HK-2 (cell line): ENCODE measurements around the gene SMAD3.

Experiments used
- DNase-seq: peaks from one replicate; pipeline ENCODE4 v3.0.0-alpha.2; 2018; ENCODE audit not compliant: unreplicated experiment

Gene SMAD3

DNA sequence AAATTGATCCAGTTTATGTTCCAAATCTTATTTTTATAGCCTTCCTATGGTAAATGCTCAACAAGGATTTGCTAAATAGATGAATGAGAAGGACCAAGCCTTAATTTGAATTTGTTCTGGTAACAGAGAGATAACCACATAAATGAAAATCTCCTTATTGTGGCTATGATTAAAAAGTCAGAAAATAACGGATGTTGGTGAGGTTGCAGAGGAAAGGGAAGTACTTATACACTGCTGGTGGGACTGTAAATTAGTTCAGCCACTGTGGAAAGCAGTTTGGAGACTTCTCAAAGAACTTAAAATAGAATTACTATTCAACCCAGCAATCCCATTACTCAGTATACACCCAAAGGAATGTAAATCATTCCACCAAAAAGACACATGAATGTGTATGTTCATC is 162.9 kb downstream of the SMAD3 start:
- no peak for DNase-seq

DNA sequence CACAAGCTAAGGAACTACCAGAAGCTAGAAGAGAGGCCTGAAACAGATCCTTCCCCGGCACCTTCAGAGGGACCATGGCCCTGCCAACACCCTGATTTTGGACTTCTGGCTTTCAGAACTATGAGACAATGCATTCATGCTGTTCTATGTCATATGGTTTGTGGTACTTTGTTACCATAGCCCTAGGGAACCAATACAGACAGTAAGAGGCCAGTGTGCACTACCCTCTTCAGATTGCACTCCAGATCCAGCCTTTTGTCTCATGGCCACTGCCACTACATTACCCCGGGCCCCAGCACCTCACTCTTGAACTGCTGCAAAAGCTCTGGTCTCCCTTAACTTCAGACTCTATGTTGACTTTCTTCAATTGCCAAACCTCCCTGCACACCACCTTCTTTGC is 165.1 kb downstream of the SMAD3 start:
- DNase-seq, result no peak

DNA sequence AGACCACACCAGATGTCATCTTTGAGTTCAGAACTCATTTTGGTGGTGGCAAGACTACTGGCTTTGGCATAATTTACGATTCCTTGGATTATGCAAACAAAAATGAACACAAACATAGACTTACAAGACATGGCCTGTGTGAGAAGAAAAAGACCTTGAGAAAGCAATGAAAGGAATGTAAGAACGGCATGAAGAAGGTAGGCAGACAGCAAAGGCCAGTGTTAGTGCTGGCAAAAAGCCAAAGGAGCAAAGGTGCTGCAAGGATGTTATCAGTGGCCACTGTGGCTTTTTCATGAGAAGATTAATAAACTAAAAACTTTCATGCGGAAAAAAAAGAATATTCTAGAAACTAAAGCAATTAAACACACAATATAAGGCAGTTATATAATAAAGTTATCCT is 167.2 kb downstream of the SMAD3 start:
- no peak for DNase-seq

DNA sequence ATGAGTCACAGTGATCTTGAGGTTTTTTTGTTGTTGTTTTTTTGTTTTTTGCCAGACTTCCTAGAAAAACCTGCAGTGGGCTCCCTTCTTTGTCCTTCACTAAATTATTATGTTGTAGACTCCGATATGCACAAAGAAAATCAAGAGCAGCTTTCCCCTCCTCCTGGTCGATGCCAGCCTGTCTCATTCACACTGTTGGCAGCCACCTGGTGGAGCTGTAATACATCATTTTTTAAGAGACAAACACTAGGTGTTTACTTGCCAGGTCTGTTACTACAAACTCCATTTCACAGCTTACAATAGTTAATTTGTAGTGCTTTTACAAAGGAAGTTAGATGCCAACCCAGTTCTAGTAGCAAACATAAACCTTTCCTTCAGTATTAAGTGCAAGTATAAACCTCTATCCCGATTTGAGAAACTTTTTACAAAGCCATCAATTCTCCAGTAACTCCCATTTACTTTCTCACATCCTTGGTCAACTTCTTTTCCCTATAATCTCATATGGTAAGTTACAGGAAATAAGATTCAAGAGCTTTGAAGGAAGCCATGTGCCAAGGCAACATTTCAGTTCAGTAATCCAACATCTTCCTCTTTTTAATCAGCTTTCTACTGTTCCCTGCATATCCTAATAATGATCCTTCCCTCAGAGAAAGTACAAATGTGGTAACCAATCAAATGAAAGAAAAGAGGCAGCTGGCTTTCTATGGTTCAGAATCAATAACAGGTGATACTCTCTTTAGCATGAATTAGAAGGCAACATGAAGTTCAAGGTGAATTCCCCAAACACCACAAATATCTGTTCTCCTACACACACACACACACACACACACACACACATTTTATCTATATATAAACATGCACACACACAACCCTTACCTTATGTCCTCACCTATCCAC is 175.1 kb downstream of the SMAD3 start:
- no peak for DNase-seq

DNA sequence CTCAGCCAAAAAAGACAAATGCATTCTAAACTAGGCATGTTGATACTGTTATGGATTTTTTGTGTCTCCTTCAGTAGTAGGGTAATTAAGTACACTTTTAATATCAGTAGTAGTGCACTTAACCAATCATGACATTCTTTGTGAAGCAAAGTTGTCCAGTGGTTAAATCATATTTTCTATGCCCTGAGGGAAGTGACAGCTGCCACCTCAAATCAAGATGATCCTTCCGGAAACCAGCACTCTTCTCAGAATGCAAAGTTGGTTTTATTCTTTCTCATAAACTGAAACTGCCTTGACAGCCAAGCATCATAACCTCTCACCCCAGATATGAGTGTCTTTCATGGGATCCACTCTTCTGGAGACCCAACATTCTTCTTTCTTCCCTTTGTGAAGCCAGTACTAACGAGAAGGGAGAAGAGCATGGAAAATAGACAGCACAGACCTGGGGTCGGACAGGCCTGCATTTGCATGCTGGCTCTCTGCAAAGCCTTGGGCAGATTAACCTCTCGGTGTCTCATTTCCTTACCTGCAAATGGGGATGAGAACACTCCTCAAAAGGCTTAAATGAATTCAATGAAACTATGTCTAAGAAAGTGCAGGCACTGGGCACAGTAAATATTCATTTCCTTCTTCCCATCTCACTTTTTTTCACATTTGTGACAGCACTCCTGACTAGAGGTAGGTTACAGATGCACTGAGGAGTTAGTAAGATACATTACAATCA is 175.9 kb downstream of the SMAD3 start:
- no peak for DNase-seq

DNA sequence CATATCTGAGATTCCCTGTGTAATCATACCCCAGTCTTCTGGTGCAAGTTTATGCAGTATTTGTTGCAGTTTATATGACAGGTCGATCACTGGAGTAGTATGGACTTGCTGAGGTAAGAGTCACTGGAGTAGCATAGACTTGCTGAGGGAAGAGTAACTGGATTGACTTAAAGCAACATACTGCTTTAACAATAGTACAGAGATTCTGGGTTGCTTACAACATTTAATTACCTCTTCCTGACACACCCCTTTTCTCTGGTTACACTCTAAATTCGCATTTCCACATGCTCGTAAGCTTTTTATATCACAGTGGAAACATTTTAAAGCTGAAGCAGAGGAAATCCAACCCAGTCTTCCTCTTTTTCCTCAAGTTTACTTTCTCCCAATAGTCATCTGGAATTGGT is 177.3 kb downstream of the SMAD3 start:
- DNase-seq, result no peak
